Measurements from ENCODE around the gene IFNGR2. TPM values are rescaled to one million over a fixed set of nuclear protein-coding genes. Genes with fewer than 3 reads are reported as not detected.

IFNGR2 gene
- total and polyA plus RNA-seq, 2 donors from 2014 or later, result 57.6 to 68.3 TPM

- no peak overlapping the region for H3K4me3 ChIP-seq (ENCODE audit: low read length in 3 of 3)
- no peak for DNase-seq
- H3K4me1 ChIP-seq (ENCODE audit: control insufficient read depth in 2 of 3, insufficient read depth in 2 of 3, low read depth in 1 of 3, low read length in 3 of 3), result no peaks in the 10 kb centered on the region
- no peak overlapping the region for H3K27ac ChIP-seq (ENCODE audit: low read depth in 2 of 2, low read length in 2 of 2)
- H3K27me3 ChIP-seq (ENCODE audit: control insufficient read depth, insufficient read depth, low read length), result no peaks in the 10 kb centered on the region
- intact Hi-C loops (cut with DNase I), result loop anchor here (10.0 kb wide), 1 partner anchor 64 kb away; no protein-coding TSS in a partner anchor
- H3K9me3 ChIP-seq (ENCODE audit: control insufficient read depth in 2 of 3, insufficient read depth in 1 of 3, low read length in 3 of 3), result peaks cover 0 to 10% (median 3%) of the 10 kb centered on the region in 3 donors
- no peaks in the 10 kb centered on the region for H3K36me3 ChIP-seq (ENCODE audit: control insufficient read depth in 2 of 3, insufficient read depth in 3 of 3, low read length in 3 of 3)
- no peak for TF ChIP-seq CTCF (IDR thresholded peaks at IDR 0.05; ENCODE audit: borderline replicate concordance, extremely low read depth, insufficient read depth)
- no peak overlapping the region for H3K9ac ChIP-seq (ENCODE audit: low read length in 3 of 3)
- FAIRE-seq, result no peak
Measured at GRCh38 chr21:33370305-33370704, 32.9 kb upstream of the IFNGR2 start.

GRCh38 chr21:33371366-33371765 lies 31.8 kb upstream of the IFNGR2 start:
- DNase-seq (no peak), FAIRE-seq (no peak)
- no peak for TF ChIP-seq CTCF (IDR thresholded peaks at IDR 0.05; ENCODE audit: borderline replicate concordance, extremely low read depth, insufficient read depth)
- Histone ChIP-seq H3K27ac (ENCODE audit: low read depth in 2 of 2, low read length in 2 of 2) (no peak overlapping the region), H3K4me1 (ENCODE audit: control insufficient read depth in 2 of 3, insufficient read depth in 2 of 3, low read depth in 1 of 3, low read length in 3 of 3) (no peaks in the 10 kb centered on the region), H3K9me3 (ENCODE audit: control insufficient read depth in 2 of 3, insufficient read depth in 1 of 3, low read length in 3 of 3) (peaks cover 0 to 10% (median 3%) of the 10 kb centered on the region in 3 donors), H3K9ac (ENCODE audit: low read length in 3 of 3) (no peak overlapping the region), H3K27me3 (ENCODE audit: control insufficient read depth, insufficient read depth, low read length) (no peaks in the 10 kb centered on the region), H3K36me3 (ENCODE audit: control insufficient read depth in 2 of 3, insufficient read depth in 3 of 3, low read length in 3 of 3) (no peaks in the 10 kb centered on the region), H3K4me3 (ENCODE audit: low read length in 3 of 3) (no peak overlapping the region)
- intact Hi-C loops (cut with DNase I), result loop anchor here (10.0 kb wide), 1 partner anchor 63 kb away; no protein-coding TSS in a partner anchor

- TF ChIP-seq CTCF (IDR thresholded peaks at IDR 0.05; ENCODE audit: borderline replicate concordance, extremely low read depth, insufficient read depth), result no peak
- no peaks in the 10 kb centered on the region for H3K4me1 ChIP-seq (ENCODE audit: control insufficient read depth in 2 of 3, insufficient read depth in 2 of 3, low read depth in 1 of 3, low read length in 3 of 3)
- FAIRE-seq, result no peak
- peaks cover 0 to 4% (median 1%) of the 10 kb centered on the region in 3 donors for H3K9me3 ChIP-seq (ENCODE audit: control insufficient read depth in 2 of 3, insufficient read depth in 1 of 3, low read length in 3 of 3)
- H3K4me3 ChIP-seq (ENCODE audit: low read length in 3 of 3), result no peak overlapping the region
- no peak for DNase-seq
- no peaks in the 10 kb centered on the region for H3K36me3 ChIP-seq (ENCODE audit: control insufficient read depth in 2 of 3, insufficient read depth in 3 of 3, low read length in 3 of 3)
- no peaks in the 10 kb centered on the region for H3K27me3 ChIP-seq (ENCODE audit: control insufficient read depth, insufficient read depth, low read length)
- intact Hi-C loops (cut with DNase I), result loop anchor here (10.0 kb wide), 1 partner anchor 62 kb away; no protein-coding TSS in a partner anchor
- H3K27ac ChIP-seq (ENCODE audit: low read depth in 2 of 2, low read length in 2 of 2), result no peak overlapping the region
- H3K9ac ChIP-seq (ENCODE audit: low read length in 3 of 3), result no peak overlapping the region
Measured at GRCh38 chr21:33372582-33372981, 30.6 kb upstream of the IFNGR2 start.

- Histone ChIP-seq H3K27me3 (ENCODE audit: control insufficient read depth, insufficient read depth, low read length) (no peaks in the 10 kb centered on the region), H3K27ac (ENCODE audit: low read depth in 2 of 2, low read length in 2 of 2) (no peak overlapping the region), H3K36me3 (ENCODE audit: control insufficient read depth in 2 of 3, insufficient read depth in 3 of 3, low read length in 3 of 3) (no peaks in the 10 kb centered on the region), H3K4me3 (ENCODE audit: low read length in 3 of 3) (no peak overlapping the region), H3K9me3 (ENCODE audit: control insufficient read depth in 2 of 3, insufficient read depth in 1 of 3, low read length in 3 of 3) (peaks cover 0 to 2% (median 0%) of the 10 kb centered on the region in 3 donors), H3K4me1 (ENCODE audit: control insufficient read depth in 2 of 3, insufficient read depth in 2 of 3, low read depth in 1 of 3, low read length in 3 of 3) (no peaks in the 10 kb centered on the region), H3K9ac (ENCODE audit: low read length in 3 of 3) (no peak overlapping the region)
- FAIRE-seq, result no peak
- intact Hi-C loops (cut with DNase I), result loop anchor here (10.0 kb wide), 1 partner anchor 61 kb away; no protein-coding TSS in a partner anchor
- no peak for DNase-seq
- TF ChIP-seq CTCF (IDR thresholded peaks at IDR 0.05; ENCODE audit: borderline replicate concordance, extremely low read depth, insufficient read depth), result no peak
Measured at GRCh38 chr21:33373451-33373850, 29.8 kb upstream of the IFNGR2 start.

Measured in kidney (tissue), 14 donors.